Hair follicular keratinocyte (primary cell): Measurements from ENCODE around the gene MFSD6L. TPM values are rescaled to one million over a fixed set of nuclear protein-coding genes. Genes with fewer than 3 reads are reported as not detected.

Experiments used
- total RNA-seq: library from RNA; depleted of rRNA; stranded (reverse); fragments of >200 nt; gene quantifications from 2 replicates; pipeline ENCODE4 v1.2.3, GENCODE V29; 2015

The MFSD6L gene, protein sequence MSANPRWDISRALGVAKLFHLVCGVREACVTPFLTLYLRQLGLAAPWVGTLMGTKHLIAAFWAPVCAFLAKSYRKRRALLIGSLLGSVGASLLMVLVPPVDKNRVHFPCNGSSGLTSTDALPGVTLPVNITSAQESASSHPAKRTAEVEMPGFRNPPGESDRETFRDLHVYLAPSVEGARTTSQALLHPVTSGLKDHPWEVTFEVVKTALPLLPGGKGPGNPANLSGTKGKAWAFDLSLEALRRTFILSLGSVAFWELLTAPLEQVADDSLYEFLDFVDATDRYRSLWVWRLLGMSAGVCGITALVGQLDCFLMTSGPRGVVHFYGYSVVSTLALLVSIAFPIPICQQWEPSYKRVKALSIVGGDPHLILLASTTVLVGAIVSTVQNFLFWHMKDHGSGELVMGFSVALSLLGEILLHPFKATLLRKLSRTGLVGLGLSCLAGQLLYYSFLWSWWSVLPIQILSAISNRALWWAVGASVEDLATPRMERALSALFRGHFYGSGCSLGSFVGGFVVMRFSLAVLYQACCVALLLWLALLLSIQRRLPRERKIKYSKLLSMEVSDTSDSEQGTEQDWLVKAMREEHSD
- total RNA-seq, result not detected in 2 replicates

DNA sequence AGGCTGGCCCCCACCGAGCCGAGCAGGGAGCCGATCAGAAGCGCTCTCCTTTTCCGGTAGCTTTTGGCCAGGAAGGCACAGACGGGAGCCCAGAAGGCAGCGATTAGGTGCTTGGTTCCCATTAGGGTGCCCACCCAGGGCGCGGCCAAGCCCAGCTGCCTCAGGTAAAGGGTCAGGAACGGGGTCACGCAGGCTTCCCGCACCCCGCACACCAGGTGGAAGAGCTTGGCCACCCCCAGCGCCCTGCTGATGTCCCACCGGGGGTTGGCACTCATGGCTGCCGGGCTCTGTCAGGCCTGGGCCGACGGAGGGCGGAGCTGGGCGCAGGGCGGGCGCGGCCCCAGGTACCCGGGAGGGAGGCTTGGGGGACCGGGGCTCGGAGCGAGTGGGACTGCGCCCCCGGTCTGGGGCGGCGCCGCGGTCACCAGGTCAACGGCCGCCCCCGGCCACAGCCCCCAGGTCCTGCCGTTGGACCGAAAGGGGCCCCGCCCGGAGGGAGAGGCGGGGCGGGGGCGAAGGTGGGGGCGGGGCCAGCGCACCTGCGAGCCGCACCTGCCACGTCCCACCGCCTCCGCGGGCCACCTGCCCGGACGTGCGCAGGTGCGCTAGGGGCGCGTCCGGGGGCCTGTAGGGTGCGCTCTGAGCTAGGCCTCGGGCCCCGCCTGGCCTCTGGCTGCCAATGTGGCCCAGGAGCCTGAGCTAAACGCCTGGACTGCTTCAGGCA, at the start of gene MFSD6L:
Gene MFSD6L, minus strand, starts transcription at position 520 of the 724 bp plus-strand sequence. Its CDS starts 245 bp downstream, at position 275.

GRCh38 chr17:8758137-8758596, 41.0 kb downstream of the MFSD6L start, which contains the start of gene SPDYE4:
Gene SPDYE4, minus strand, starts transcription at chr17:8758546. Its CDS starts 164 bp downstream, at chr17:8758382.

Other genes starting within 250 kb of the MFSD6L start
- 36.1 and 50.4 TPM in 2 replicates for gene MYH10, start 168.6 kb downstream of the MFSD6L start, total RNA-seq
- gene CCDC42, start 54.5 kb downstream of the MFSD6L start, total RNA-seq, result not detected in 2 replicates
- gene SPDYE4, start 40.8 kb downstream of the MFSD6L start, total RNA-seq, result not detected in 2 replicates
- not detected in 2 replicates for gene PIK3R6, start 68.3 kb upstream of the MFSD6L start, total RNA-seq
- gene PIK3R5, start 166.3 kb upstream of the MFSD6L start, total RNA-seq, result 0.23 and 0.38 TPM in 2 replicates
- gene NTN1, start 222.1 kb upstream of the MFSD6L start, total RNA-seq, result 0.72 and 2.4 TPM in 2 replicates